ENCODE data around the gene MYCBPAP. TPM values are rescaled to one million over a fixed set of nuclear protein-coding genes. Genes with fewer than 3 reads are reported as not detected.

Gene MYCBPAP
- total RNA-seq, 1 experiment from 2014 or later = not detected

DNA sequence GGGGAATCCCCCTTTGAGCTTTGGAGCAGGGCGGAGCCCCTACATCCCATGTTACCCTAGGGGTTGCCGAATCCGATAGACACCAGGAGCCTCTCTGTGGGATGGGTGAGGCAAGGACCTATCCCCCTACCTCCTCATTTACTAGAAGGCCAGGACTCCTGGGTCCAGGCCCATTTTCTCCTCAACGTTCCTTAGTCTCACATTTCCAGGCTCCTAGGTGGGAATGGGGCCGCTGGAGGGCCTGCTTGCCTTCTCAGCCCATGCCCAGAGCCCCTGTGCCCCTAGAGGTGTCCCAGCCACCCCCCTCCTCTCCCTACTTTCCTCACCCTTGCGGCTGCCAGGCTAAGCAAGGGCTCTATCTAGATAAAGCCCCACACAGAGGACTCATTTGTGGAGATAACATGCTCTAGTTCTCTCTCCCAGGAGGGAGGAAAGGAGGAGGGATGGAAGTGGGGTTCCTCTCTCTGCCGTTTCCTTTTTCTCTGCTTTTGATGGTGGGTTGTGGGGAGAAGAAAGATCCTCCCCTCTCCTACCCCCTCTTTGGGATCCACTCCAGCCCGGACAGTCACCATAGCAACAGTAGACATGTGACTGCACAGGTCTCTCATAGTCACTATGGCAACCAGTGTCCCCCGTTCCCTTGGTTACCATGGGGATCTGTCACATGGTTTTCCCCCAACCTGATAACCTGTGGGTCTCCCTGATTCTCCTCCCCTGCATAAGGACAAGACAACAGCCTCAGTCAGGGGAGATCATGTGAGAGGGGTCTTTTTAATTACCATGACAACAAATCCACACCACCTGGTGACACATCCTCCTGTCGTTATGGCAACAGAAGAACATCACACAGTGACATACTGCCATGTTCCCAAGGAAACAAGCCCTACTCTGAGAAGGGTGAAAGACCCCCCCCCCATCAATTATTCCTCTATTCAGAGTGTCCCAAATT, 57.4 kb downstream of the MYCBPAP start (continued):
- no peak for TF ChIP-seq REST (IDR thresholded peaks at IDR 0.05; ENCODE audit: low read depth)
- TF ChIP-seq YY1 (IDR thresholded peaks at IDR 0.05; ENCODE audit: extremely low read depth, insufficient replicate concordance, low read depth, low read length) = no peak
- no peak for TF ChIP-seq POLR2AphosphoS5 (IDR thresholded peaks at IDR 0.05; ENCODE audit: low read depth, low read length)

- Histone ChIP-seq H3K4me1 (ENCODE audit: control insufficient read depth in 1 of 2, insufficient read depth in 2 of 2, low read length in 2 of 2) (no peaks in the 10 kb centered on the region), H3K27me3 (ENCODE audit: insufficient read depth, low read length) (no peaks in the 10 kb centered on the region), H3K4me3 (replicated peaks in 1 of 2; ENCODE audit: low read depth in 1 of 2, low read length in 2 of 2) (no peak overlapping the region), H3K9me3 (ENCODE audit: control insufficient read depth in 1 of 2, insufficient read depth in 1 of 2, low read depth in 1 of 2, low read length in 2 of 2) (no peaks in the 10 kb centered on the region), H3K79me2 (ENCODE audit: insufficient read depth, low read length) (no peaks in the 10 kb centered on the region), H4K20me1 (ENCODE audit: insufficient read depth) (no peaks in the 10 kb centered on the region), H3K27ac (ENCODE audit: low read depth, low read length) (no peak overlapping the region), H3K36me3 (ENCODE audit: control insufficient read depth in 1 of 2, insufficient read depth in 2 of 2, low read length in 2 of 2) (no peaks in the 10 kb centered on the region), H3K4me2 (ENCODE audit: low read length) (no peak overlapping the region), H3K9me2 (ENCODE audit: insufficient read depth) (no peaks in the 10 kb centered on the region), H2AFZ (ENCODE audit: low read depth, low read length, poor library complexity, severe bottlenecking) (no peak overlapping the region), H3K9ac (ENCODE audit: low read length) (no peak overlapping the region)
- no TSS peak for BruUV-seq (replicated peaks)
- DNase-seq (ENCODE audit: low read depth, low spot score) (no peak), ATAC-seq (no peak)
- POLR2A ChIA-PET = no interaction called here
- CTCF ChIA-PET = no interaction called here
- intact Hi-C loops (cut with micrococcal nuclease) = no loop called here
- RAD21 ChIA-PET (ENCODE audit: low non-redundant PET in 1 of 2, low total read pairs in 2 of 2, uncharacterized antibody in 2 of 2, unreplicated experiment in 2 of 2) = no interaction called here
- TF ChIP-seq ZFX (IDR thresholded peaks at IDR 0.05) = no peak
- TF ChIP-seq CEBPB (IDR thresholded peaks at IDR 0.05; ENCODE audit: low read depth) = no peak
- TF ChIP-seq, protein P1, sequence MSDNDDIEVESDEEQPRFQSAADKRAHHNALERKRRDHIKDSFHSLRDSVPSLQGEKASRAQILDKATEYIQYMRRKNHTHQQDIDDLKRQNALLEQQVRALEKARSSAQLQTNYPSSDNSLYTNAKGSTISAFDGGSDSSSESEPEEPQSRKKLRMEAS (IDR thresholded peaks at IDR 0.05) = no peak
- TF ChIP-seq SP1 (IDR thresholded peaks at IDR 0.05; ENCODE audit: low read depth) = no peak
- TF ChIP-seq EZH2 (IDR thresholded peaks at IDR 0.05) = no peak
- TF ChIP-seq REST (IDR thresholded peaks at IDR 0.05; ENCODE audit: low read depth) = no peak
- TF ChIP-seq CBX3 (IDR thresholded peaks at IDR 0.05; ENCODE audit: low read depth) = no peak
- no peak for TF ChIP-seq CTCF (IDR thresholded peaks at IDR 0.05 in 2 of 3, conservative IDR thresholded peaks at IDR 0.05 in 1 of 3; ENCODE audit: borderline replicate concordance in 1 of 3, insufficient read depth in 1 of 3, low read depth in 2 of 3, low read length in 2 of 3)
- TF ChIP-seq SIN3A (IDR thresholded peaks at IDR 0.05; ENCODE audit: low read depth) = no peak
- no peak for TF ChIP-seq EGR1 (IDR thresholded peaks at IDR 0.05; ENCODE audit: low read depth)
- no peak for TF ChIP-seq TCF7L2 (IDR thresholded peaks at IDR 0.05; ENCODE audit: borderline replicate concordance, extremely low read depth, insufficient read depth, insufficient read length)
- no peak for TF ChIP-seq POLR2AphosphoS5 (IDR thresholded peaks at IDR 0.05; ENCODE audit: low read depth, low read length)
Observed at GRCh38 chr17:50566886-50567285, 58.6 kb downstream of the MYCBPAP start.
